Smooth muscle cell (in vitro differentiated cells): ENCODE data around the gene PICALM. TPM values are rescaled to one million over a fixed set of nuclear protein-coding genes. Genes with fewer than 3 reads are reported as not detected.

Experiments
- DNase-seq: peaks from one replicate; lab custom pipeline; 2025; ENCODE audit not compliant: unreplicated experiment; lab: John Stamatoyannopoulos, UW
- H2AFZ ChIP-seq: fragments of 200-600 bp; sonication (generic); 2 replicates; pipeline ENCODE4 v1.6.0; 2016; ENCODE audit warnings: antibody characterized with exemption, low read depth, mild to moderate bottlenecking
- H3F3A ChIP-seq: fragments of 200-600 bp; sonication (generic); 2 replicates; pipeline ENCODE4 v1.6.0; 2017; ENCODE audit warnings: antibody characterized with exemption, low read depth
- H3K27ac ChIP-seq: fragments of 200-600 bp; sonication (generic); 2 replicates; pipeline ENCODE4 v1.5.1; 2016; ENCODE audit warnings: low read depth, mild to moderate bottlenecking
- H3K27me3 ChIP-seq: fragments of 200-600 bp; sonication (generic); 2 replicates; pipeline ENCODE4 v1.6.1; 2016; ENCODE audit warnings: low read depth, mild to moderate bottlenecking
- H3K36me3 ChIP-seq: fragments of 200-600 bp; sonication (generic); 2 replicates; pipeline ENCODE4 v1.5.1; 2016; ENCODE audit warnings: low read depth
- H3K4me1 ChIP-seq: fragments of 200-600 bp; sonication (generic); 2 replicates; pipeline ENCODE4 v1.5.1; 2016; ENCODE audit warnings: low read depth
- H3K4me2 ChIP-seq: fragments of 200-600 bp; sonication (generic); 2 replicates; pipeline ENCODE4 v1.6.0; 2016; ENCODE audit warnings: mild to moderate bottlenecking
- H3K4me3 ChIP-seq: fragments of 200-600 bp; sonication (generic); 2 replicates; pipeline ENCODE4 v1.5.1; 2016; ENCODE audit warnings: mild to moderate bottlenecking
- H3K79me2 ChIP-seq: fragments of 200-600 bp; sonication (generic); 2 replicates; pipeline ENCODE4 v1.6.0; 2016; ENCODE audit warnings: low read depth, mild to moderate bottlenecking
- H3K9ac ChIP-seq: fragments of 200-600 bp; sonication (generic); 2 replicates; pipeline ENCODE4 v1.6.0; 2016; ENCODE audit warnings: low read depth
- H3K9me3 ChIP-seq: fragments of 200-600 bp; sonication (generic); replicated peaks from 2 replicates; pipeline ENCODE4 v1.5.1; 2016; ENCODE audit warnings: low read depth
- H4K20me1 ChIP-seq: fragments of 200-600 bp; sonication (generic); 2 replicates; pipeline ENCODE4 v1.6.0; 2016; ENCODE audit warnings: low read depth
- CTCF ChIP-seq: fragments of 200-600 bp; sonication (generic); IDR thresholded peaks from 2 replicates; pipeline ENCODE4 v1.5.1; 2017; ENCODE audit warnings: borderline replicate concordance, mild to moderate bottlenecking, antibody characterized with exemption; ENCODE audit not compliant: insufficient read depth, poor library complexity, severe bottlenecking
- WGBS: methylation state at CpG from one replicate; pipeline ENCODE4 v1.1.7; 2016; ENCODE audit warnings: low lambda C conversion rate; 5-methylcytosine and 5-hydroxymethylcytosine counted together
- polyA plus RNA-seq: library from polyadenylated mRNA; unstranded; fragments of >200 nt; fragmentation: Nextera tagmentation; extraction: Ambion mirVana; gene quantifications from 2 replicates; pipeline ENCODE4 v1.2.1, GENCODE V29; 2016
- total RNA-seq: library from RNA; depleted of rRNA; stranded (reverse); fragments of >200 nt; gene quantifications from 2 replicates; pipeline ENCODE4 v1.2.3, GENCODE V29; 2014

PICALM gene
- total and polyA plus RNA-seq, 2 experiments from 2014 or later, result 72.9 to 420 TPM

- peaks cover 89% of the 10 kb centered on the region for H3K79me2 ChIP-seq
These were observed 47.5 kb downstream of the PICALM start for GRCh38 chr11:86021377-86021776.

DNA sequence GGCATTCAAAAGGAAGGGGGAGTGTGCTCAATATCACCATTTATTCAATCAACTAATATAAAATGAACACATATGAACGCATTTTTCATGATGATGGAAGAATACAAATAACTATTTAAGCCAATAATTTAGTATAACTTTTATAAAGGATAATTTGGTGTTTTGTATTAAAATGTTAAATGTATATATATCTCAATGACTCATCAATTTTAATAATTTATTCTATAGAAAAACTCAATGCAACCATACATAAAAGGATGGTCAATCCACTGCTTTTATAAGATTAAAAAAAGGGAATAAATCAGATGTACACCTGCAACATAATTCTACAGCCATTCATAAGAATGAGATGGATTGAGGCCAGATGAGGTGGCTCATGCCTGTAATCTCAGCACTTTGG lies 50.6 kb downstream of the PICALM start:
- Histone ChIP-seq H3K36me3 (peaks cover 31% of the 10 kb centered on the region), H3K4me1 (no peaks in the 10 kb centered on the region), H3K4me2 (no peak overlapping the region), H3K79me2 (peaks cover 96% of the 10 kb centered on the region), H3K9ac (no peak overlapping the region), H2AFZ (no peak overlapping the region), H3K9me3 (no peaks in the 10 kb centered on the region), H4K20me1 (peaks cover 97% of the 10 kb centered on the region), H3K27me3 (no peaks in the 10 kb centered on the region), H3K27ac (no peak overlapping the region), H3K4me3 (no peak overlapping the region), H3F3A (no peaks in the 10 kb centered on the region)
- TF ChIP-seq CTCF, result no peak
- no peak for DNase-seq
- 97% methylated on average over 1 of the region's 1 CpG for WGBS

More at GRCh38 chr11:86021377-86021776, 47.5 kb downstream of the PICALM start:
- peaks cover 95% of the 10 kb centered on the region for H4K20me1 ChIP-seq
- H3F3A ChIP-seq, result no peaks in the 10 kb centered on the region
- H3K4me2 ChIP-seq, result no peak overlapping the region
- H3K27ac ChIP-seq, result no peak overlapping the region
- no peak overlapping the region for H3K9ac ChIP-seq
- no peaks in the 10 kb centered on the region for H3K4me1 ChIP-seq
- 99% methylated on average over 3 of the region's 3 CpGs for WGBS
- H3K27me3 ChIP-seq, result no peaks in the 10 kb centered on the region
- H3K9me3 ChIP-seq, result no peaks in the 10 kb centered on the region
- no peak for DNase-seq
- no peak overlapping the region for H3K4me3 ChIP-seq
- TF ChIP-seq CTCF, result no peak
- H2AFZ ChIP-seq, result no peak overlapping the region
- H3K36me3 ChIP-seq, result peaks cover 28% of the 10 kb centered on the region

GRCh38 chr11:86016451-86016850 lies 52.4 kb downstream of the PICALM start:
- Histone ChIP-seq H3F3A (no peaks in the 10 kb centered on the region), H3K79me2 (peaks cover 92% of the 10 kb centered on the region), H3K9me3 (no peaks in the 10 kb centered on the region), H3K4me2 (no peak overlapping the region), H2AFZ (no peak overlapping the region), H3K4me3 (no peak overlapping the region), H4K20me1 (peaks cover 97% of the 10 kb centered on the region), H3K27ac (peak overlapping the region; percentile 11), H3K27me3 (no peaks in the 10 kb centered on the region), H3K36me3 (peaks cover 35% of the 10 kb centered on the region), H3K4me1 (no peaks in the 10 kb centered on the region), H3K9ac (no peak overlapping the region)
- WGBS, result 92% methylated on average over 2 of the region's 2 CpGs
- TF ChIP-seq CTCF, result no peak
- no peak for DNase-seq

DNA sequence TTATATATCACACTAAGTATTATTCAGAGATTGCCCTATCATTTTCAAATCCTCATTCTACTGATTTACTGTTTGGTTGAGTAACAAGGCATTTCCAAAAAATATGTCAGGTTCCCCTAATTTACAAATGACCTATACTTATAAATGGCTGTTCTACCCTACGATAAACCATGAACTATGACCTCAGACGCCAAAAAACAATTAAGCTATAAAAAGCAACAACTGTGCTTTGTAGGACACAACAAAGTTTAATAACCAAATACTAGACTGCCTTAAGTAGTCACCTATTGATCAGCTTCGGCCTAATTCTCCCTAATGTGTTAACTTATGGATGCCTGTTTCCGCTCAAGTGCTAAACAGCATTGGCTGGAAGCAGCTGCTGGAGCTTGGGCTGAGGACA lies 53.2 kb downstream of the PICALM start:
- no peaks in the 10 kb centered on the region for H3F3A ChIP-seq
- 98% methylated on average over 4 of the region's 4 CpGs for WGBS
- H3K79me2 ChIP-seq, result peaks cover 91% of the 10 kb centered on the region
- H3K9me3 ChIP-seq, result no peaks in the 10 kb centered on the region
- H2AFZ ChIP-seq, result no peak overlapping the region
- no peaks in the 10 kb centered on the region for H3K27me3 ChIP-seq
- H3K4me2 ChIP-seq, result no peak overlapping the region
- peaks cover 40% of the 10 kb centered on the region for H3K36me3 ChIP-seq
- peak overlapping the region; percentile 11 for H3K27ac ChIP-seq
- H3K9ac ChIP-seq, result no peak overlapping the region
- no peak for TF ChIP-seq CTCF
- no peak for DNase-seq
- no peaks in the 10 kb centered on the region for H3K4me1 ChIP-seq
- peaks cover 97% of the 10 kb centered on the region for H4K20me1 ChIP-seq
- no peak overlapping the region for H3K4me3 ChIP-seq
